ENCODE results near the gene XIST. TPM values are rescaled to one million over a fixed set of nuclear protein-coding genes. Genes with fewer than 3 reads are reported as not detected.

Gene XIST
- total RNA-seq, 1 experiment from 2014 or later = 1.4 TPM

DNA sequence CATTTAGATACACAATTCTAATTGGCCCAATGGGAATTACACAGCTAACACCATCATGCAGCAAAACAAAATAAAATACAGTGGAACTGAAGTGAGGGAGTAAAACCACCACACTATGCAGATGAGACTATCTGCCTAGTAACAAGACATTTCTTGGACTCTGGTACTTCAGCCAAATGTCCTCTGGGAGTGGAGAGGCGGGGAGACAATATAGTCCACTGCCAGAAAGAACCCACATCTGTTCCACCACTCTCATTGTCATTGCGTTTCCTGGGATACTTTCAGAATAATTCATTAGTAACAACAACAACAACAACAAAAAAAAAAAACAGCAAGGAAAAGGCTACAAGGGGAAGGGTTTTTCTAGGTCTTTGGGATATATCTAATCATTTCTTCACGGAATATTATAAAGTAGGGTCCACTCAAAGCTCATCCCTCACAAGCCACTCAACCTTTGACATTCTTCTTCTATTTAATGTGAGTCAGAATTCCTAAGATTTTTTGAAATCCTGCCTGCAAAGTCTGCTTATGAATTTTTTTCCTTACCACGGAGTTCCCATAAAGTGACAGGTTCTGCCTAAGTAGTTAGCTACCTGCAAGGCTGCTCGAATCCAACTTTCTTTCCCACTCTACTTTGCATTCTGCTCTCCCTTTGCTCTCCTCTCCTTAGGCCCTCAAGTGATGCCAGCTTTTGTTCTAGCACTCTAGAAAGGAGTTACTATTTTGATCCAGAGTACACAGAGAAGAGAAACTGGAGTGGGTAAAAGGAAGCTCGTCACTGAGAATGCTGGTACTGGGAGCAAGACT, 34.9 kb downstream of the XIST start:
- Mint-ChIP-seq H3K36me3 (ENCODE audit: insufficient read depth in 1 of 3, low read depth in 3 of 3) (peaks cover 0 to 10% (median 0%) of the 10 kb centered on the region in 3 experiments; a peak in 4 of 7 replicates), H3K9me3 (no peaks in the 10 kb centered on the region), H3K4me3 (no peak overlapping the region), H3K27ac (no peak overlapping the region), H3K27me3 (ENCODE audit: low read depth) (no peaks in the 10 kb centered on the region), H3K4me1 (0 out of 4 replicates have a peak, but pooled peaks cover 0 to 2% of the 10 kb centered on the region in 2 experiments)
- TF ChIP-seq, protein P1, sequence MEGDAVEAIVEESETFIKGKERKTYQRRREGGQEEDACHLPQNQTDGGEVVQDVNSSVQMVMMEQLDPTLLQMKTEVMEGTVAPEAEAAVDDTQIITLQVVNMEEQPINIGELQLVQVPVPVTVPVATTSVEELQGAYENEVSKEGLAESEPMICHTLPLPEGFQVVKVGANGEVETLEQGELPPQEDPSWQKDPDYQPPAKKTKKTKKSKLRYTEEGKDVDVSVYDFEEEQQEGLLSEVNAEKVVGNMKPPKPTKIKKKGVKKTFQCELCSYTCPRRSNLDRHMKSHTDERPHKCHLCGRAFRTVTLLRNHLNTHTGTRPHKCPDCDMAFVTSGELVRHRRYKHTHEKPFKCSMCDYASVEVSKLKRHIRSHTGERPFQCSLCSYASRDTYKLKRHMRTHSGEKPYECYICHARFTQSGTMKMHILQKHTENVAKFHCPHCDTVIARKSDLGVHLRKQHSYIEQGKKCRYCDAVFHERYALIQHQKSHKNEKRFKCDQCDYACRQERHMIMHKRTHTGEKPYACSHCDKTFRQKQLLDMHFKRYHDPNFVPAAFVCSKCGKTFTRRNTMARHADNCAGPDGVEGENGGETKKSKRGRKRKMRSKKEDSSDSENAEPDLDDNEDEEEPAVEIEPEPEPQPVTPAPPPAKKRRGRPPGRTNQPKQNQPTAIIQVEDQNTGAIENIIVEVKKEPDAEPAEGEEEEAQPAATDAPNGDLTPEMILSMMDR (conservative IDR thresholded peaks at IDR 0.05) = no peak
- no peak overlapping the region for H3K4me2 ChIP-seq (ENCODE audit: insufficient read depth, insufficient read length, low read length)
- no peak overlapping the region for H3K27ac ChIP-seq (ENCODE audit: insufficient read length, low read depth, low read length)
- H3K23ac ChIP-seq (ENCODE audit: insufficient read length, low read depth, low read length) = no peak overlapping the region
- no peak overlapping the region for H2BK12ac ChIP-seq (ENCODE audit: insufficient read length, low read depth, low read length)
- H3K4ac ChIP-seq (ENCODE audit: low read depth, low read length) = no peak overlapping the region
- H2BK15ac ChIP-seq (ENCODE audit: low read depth, low read length) = no peak overlapping the region
- DNase-seq = no peak
- no peak overlapping the region for H3K9ac ChIP-seq (ENCODE audit: extremely low read depth, insufficient read length, low read length)
- H4K91ac ChIP-seq (ENCODE audit: insufficient read length, low read depth, low read length) = no peak overlapping the region
- no peaks in the 10 kb centered on the region for H3K79me2 ChIP-seq (ENCODE audit: insufficient read depth, low read length)
- no peak overlapping the region for H2AK5ac ChIP-seq (ENCODE audit: insufficient read length, low read length)
- H4K20me1 ChIP-seq (ENCODE audit: control insufficient read depth, insufficient read depth, insufficient read length) = no peaks in the 10 kb centered on the region
- H3T11ph ChIP-seq (ENCODE audit: low read length) = no peak overlapping the region
- H3K79me1 ChIP-seq (ENCODE audit: insufficient read depth, low read depth, low read length, poor library complexity, severe bottlenecking) = no peaks in the 10 kb centered on the region
- H3K14ac ChIP-seq (ENCODE audit: insufficient read depth, low read length) = no peak overlapping the region
- no peaks in the 10 kb centered on the region for H3K4me1 ChIP-seq (ENCODE audit: insufficient read depth, low read length)
- no peaks in the 10 kb centered on the region for H3K9me3 ChIP-seq (ENCODE audit: control insufficient read depth, low read depth, low read length)
- H3K56ac ChIP-seq (ENCODE audit: insufficient read length, low read depth, low read length) = no peak overlapping the region
- H3K27me3 ChIP-seq (ENCODE audit: insufficient read depth, low read length) = no peaks in the 10 kb centered on the region
- no peak overlapping the region for H4K8ac ChIP-seq (replicated peaks; ENCODE audit: insufficient read length, low read depth, low read length)
- WGBS (ENCODE audit: extremely low coverage, insufficient read length, low lambda C conversion rate) = no CpG with 5 or more reads among the region's 6 CpGs
- no peak overlapping the region for H4K5ac ChIP-seq (ENCODE audit: insufficient read length, low read depth, low read length)
- H2BK20ac ChIP-seq (ENCODE audit: low read depth, low read length, poor library complexity, severe bottlenecking) = no peak overlapping the region
- no peaks in the 10 kb centered on the region for H3K23me2 ChIP-seq (ENCODE audit: insufficient read length, low read depth, low read length, poor library complexity, severe bottlenecking)
- no peak overlapping the region for H2BK5ac ChIP-seq (ENCODE audit: insufficient read length, low read length)
- H2BK120ac ChIP-seq (ENCODE audit: low read depth, low read length, poor library complexity, severe bottlenecking) = no peak overlapping the region
- H3K18ac ChIP-seq (ENCODE audit: insufficient read length, low read depth, low read length) = no peak overlapping the region
- H2AFZ ChIP-seq (ENCODE audit: low read length) = no peak overlapping the region
